GM20431 (cell line): ENCODE results near the gene TAOK3.
"Not testable (repeated sequence)": the region's sequence is repeated elsewhere in the genome, so short reads cannot be mapped to it uniquely, and the experiment has no call there.

Source experiments
- in situ Hi-C: fragments of 300-500 bp; cut with MseI, MboI; formaldehyde crosslinking; loops from one replicate; pipeline ENCODE4 v1.15.0; 2020; ENCODE audit warnings: low sequenced_read_pairs; ENCODE audit not compliant: unreplicated experiment

Gene TAOK3

GRCh38 chr12:118372541-118373495, at the start of gene TAOK3:
TAOK3 (minus strand) TSS chr12:118372907; CDS start chr12:118255567, 117,340 bp downstream.
- in situ Hi-C loops: no loop called here

- in situ Hi-C loops: no loop called here
These were observed 48.0 kb upstream of the TAOK3 start for GRCh38 chr12:118420673-118421072.

GRCh38 chr12:118418385-118419057, 45.8 kb upstream of the TAOK3 start:
- in situ Hi-C loops: no loop called here

- in situ Hi-C loops: no loop called here
These were observed 45.2 kb upstream of the TAOK3 start for GRCh38 chr12:118417942-118418341.

- in situ Hi-C loops: no loop called here
These were observed 37.1 kb upstream of the TAOK3 start for GRCh38 chr12:118409834-118410233.

GRCh38 chr12:118408241-118408640, 35.5 kb upstream of the TAOK3 start:
- in situ Hi-C loops: not testable (repeated sequence)

- in situ Hi-C loops: no loop called here
These were observed 32.3 kb upstream of the TAOK3 start for GRCh38 chr12:118404876-118405521.

- in situ Hi-C loops: no loop called here
These were observed 29.5 kb upstream of the TAOK3 start for GRCh38 chr12:118402251-118402650.

GRCh38 chr12:118398940-118399339, 26.2 kb upstream of the TAOK3 start:
- in situ Hi-C loops: no loop called here

- in situ Hi-C loops: no loop called here
These were observed 25.8 kb upstream of the TAOK3 start for GRCh38 chr12:118398524-118398923.

GRCh38 chr12:118397708-118398440, 25.2 kb upstream of the TAOK3 start:
- in situ Hi-C loops: no loop called here

GRCh38 chr12:118391836-118392235, 19.1 kb upstream of the TAOK3 start:
- in situ Hi-C loops: no loop called here

GRCh38 chr12:118391424-118391823, 18.7 kb upstream of the TAOK3 start:
- in situ Hi-C loops: no loop called here

GRCh38 chr12:118377884-118378470, 5.3 kb upstream of the TAOK3 start:
- in situ Hi-C loops: no loop called here

- in situ Hi-C loops: no loop called here
These were observed 4.5 kb upstream of the TAOK3 start for GRCh38 chr12:118377021-118377883.

- in situ Hi-C loops: no loop called here
These were observed 3.6 kb upstream of the TAOK3 start, which contains the start of gene SUDS3 for GRCh38 chr12:118376089-118377020. SUDS3 (plus strand) TSS chr12:118376555; CDS start chr12:118376692, 137 bp downstream.

GRCh38 chr12:118375348-118375747, 2.6 kb upstream of the TAOK3 start:
- in situ Hi-C loops: no loop called here

- in situ Hi-C loops: no loop called here
These were observed 2.2 kb upstream of the TAOK3 start for GRCh38 chr12:118374909-118375308.
